H1 (cell line): ENCODE measurements around the gene EXO1. TPM values are rescaled to one million over a fixed set of nuclear protein-coding genes. Genes with fewer than 3 reads are reported as not detected.

Experiments used
- E2F6 ChIP-seq: IDR thresholded peaks from 2 replicates; pipeline ENCODE4 v1.6.1; 2012; ENCODE audit warnings: inconsistent platforms
- GABPA ChIP-seq: IDR thresholded peaks from 2 replicates; pipeline ENCODE4 v1.6.1; 2011; ENCODE audit warnings: mild to moderate bottlenecking, low read length, moderate library complexity, borderline replicate concordance; ENCODE audit not compliant: insufficient read depth
- HDAC2 ChIP-seq, 2 experiments: fragments of 300-600 bp in 1 of 2; sonication (generic) in 1 of 2; IDR thresholded peaks; 2 replicates each; pipeline ENCODE4 v1.6.1; 2011 to 2012; ENCODE audit warnings: low read depth in 2 of 2, low read length in 2 of 2, mild to moderate bottlenecking in 2 of 2, moderate library complexity in 2 of 2, borderline replicate concordance in 1 of 2, inconsistent platforms in 1 of 2
- SP2 ChIP-seq: IDR thresholded peaks from 2 replicates; pipeline ENCODE4 v1.6.1; 2012; ENCODE audit warnings: mild to moderate bottlenecking, low read length, inconsistent platforms
- polyA plus RNA-seq, 7 experiments: library from polyadenylated mRNA; depleted of rRNA in 3 of 7; stranded (reverse) in 5 of 7; unstranded in 2 of 7; fragments of >200 nt in 5 of 7; fragments of 200-250 nt in 2 of 7; gene quantifications; 1 replicate in 5 of 7; 2 replicates in 1 of 7; 4 replicates in 1 of 7; pipeline versions ENCODE4 v1.2.1 to v1.2.3, GENCODE V29; 2011 to 2013; ENCODE audit warnings: missing spikeins in 2 of 7, mixed read lengths in 2 of 7
- total RNA-seq: library from RNA; stranded (reverse); fragmentation: NEBNext Ultra II Directional; extraction: Animal tissue kit (Norgen Biotek cat#: 25700); gene quantifications from 2 replicates; pipeline ENCODE4 v1.2.1, GENCODE V29; 2021

Gene EXO1
- total and polyA plus RNA-seq, 2 of the 8 experiments (the other 6 are each of a cell fraction or from before 2014, with no cell fraction given) = 9.2 to 43.0 TPM

- TF ChIP-seq HDAC2 (IDR thresholded peaks at IDR 0.05; ENCODE audit: borderline replicate concordance in 1 of 2, low read depth in 2 of 2, low read length in 2 of 2) (no peak), SP2 (no peak), E2F6 (no peak), GABPA (no peak)
Measured at GRCh38 chr1:241883159-241883558, 35.2 kb downstream of the EXO1 start (continued).
